ENCODE measurements around the gene MSI2. TPM values are rescaled to one million over a fixed set of nuclear protein-coding genes. Genes with fewer than 3 reads are reported as not detected.
A peak's percentile ranks its signal among the peaks of the same experiment; 100 is the strongest.

MSI2 gene
- polyA plus RNA-seq, 1 of the 3 experiments (the other 2 are of a cell fraction), result 24.1 TPM

DNA sequence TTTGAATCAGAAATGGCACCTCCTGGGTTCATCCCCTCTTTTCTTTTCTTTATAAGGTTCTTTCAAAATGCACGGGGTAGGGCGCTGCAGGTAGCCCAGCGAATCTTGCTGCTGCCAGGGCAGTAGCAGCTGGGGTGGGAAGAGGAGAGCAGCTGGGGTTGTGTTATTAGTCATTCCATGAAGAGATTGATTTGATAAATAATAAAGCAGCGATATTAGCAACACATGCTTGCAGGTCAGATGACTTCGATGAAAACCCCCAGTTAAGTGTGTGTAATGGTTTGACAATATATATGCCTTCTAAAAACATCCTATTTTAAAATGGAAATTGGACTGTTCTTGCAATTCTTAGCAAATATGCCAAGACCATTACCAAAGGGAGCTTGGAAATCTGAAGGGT is 288.1 kb downstream of the MSI2 start:
- Histone ChIP-seq H3K9me2 (no peaks in the 10 kb centered on the region), H4K20me1 (ENCODE audit: insufficient read depth) (no peaks in the 10 kb centered on the region), H3K4me2 (0 out of 2 replicates have a peak overlapping the region, but pooled peaks have one; percentile 8), H3K4me3 (ENCODE audit: low read depth in 2 of 2, low read length in 1 of 2) (no peak overlapping the region), H3K9ac (no peak overlapping the region), H3K27me3 (ENCODE audit: insufficient read depth) (no peaks in the 10 kb centered on the region), H3K4me1 (ENCODE audit: control insufficient read depth in 1 of 2, insufficient read depth in 2 of 2, low read depth in 1 of 2, low read length in 1 of 2) (peaks cover 32 to 90% of the 10 kb centered on the region in 2 experiments), H3K27ac (ENCODE audit: low read depth in 2 of 2, low read length in 1 of 2) (peak overlapping the region; percentile 31 to 100; a peak in 3 of 4 replicates), H3F3A (replicated peaks; ENCODE audit: insufficient read depth) (peaks cover 7% of the 10 kb centered on the region), H3K9me3 (no peaks in the 10 kb centered on the region), H2AFZ (ENCODE audit: low read depth) (no peak overlapping the region), H3K36me3 (replicated peaks in 1 of 2; ENCODE audit: control insufficient read depth in 1 of 2, insufficient read depth in 2 of 2, low read length in 1 of 2) (no peaks in the 10 kb centered on the region), H3K79me2 (ENCODE audit: insufficient read depth) (no peaks in the 10 kb centered on the region)
- peak; percentile 62 for DNase-seq
- WGBS (ENCODE audit: low lambda C conversion rate), result 41% methylated on average over 5 of the region's 5 CpGs
- POLR2A ChIA-PET, result interaction anchor here (0.8 to 6.7 kb wide), 10 partner anchors 10 to 238 kb away, joined by 3 to 51 read pairs (median 8); no protein-coding TSS in a partner anchor
- CTCF ChIA-PET, result interaction anchor here (0.5 to 20.1 kb wide), 13 partner anchors 10 to 427 kb away, joined by 3 to 141 read pairs (median 12); no protein-coding TSS in a partner anchor
- TF ChIP-seq RXRA (IDR thresholded peaks at IDR 0.05; ENCODE audit: borderline replicate concordance, low read depth) (no peak), NRF1 (IDR thresholded peaks at IDR 0.05; ENCODE audit: low read depth, low read length) (no peak), POLR2AphosphoS5 (IDR thresholded peaks at IDR 0.05; ENCODE audit: low read depth, low read length) (no peak), TAF1 (IDR thresholded peaks at IDR 0.05; ENCODE audit: borderline replicate concordance, low read depth, low read length) (no peak), MEF2A (IDR thresholded peaks at IDR 0.05; ENCODE audit: borderline replicate concordance, low read depth) (no peak), RFX5 (IDR thresholded peaks at IDR 0.05; ENCODE audit: low read length) (no peak), SIN3A (IDR thresholded peaks at IDR 0.05; ENCODE audit: borderline replicate concordance, low read depth, low read length) (no peak), CHD2 (IDR thresholded peaks at IDR 0.05; ENCODE audit: low read length, partially characterized antibody) (peak; percentile 71), FOXM1 (IDR thresholded peaks at IDR 0.05; ENCODE audit: low read depth) (0 out of 2 replicates have a peak, but pooled peaks have one; percentile 34), FOXJ3 (CRISPR knock-in tag; IDR thresholded peaks at IDR 0.05) (0 out of 2 replicates have a peak, but pooled peaks have one; percentile 15), FOSL2 (IDR thresholded peaks at IDR 0.05; ENCODE audit: borderline replicate concordance, low read depth) (peak; percentile 20; the same call in 1 of the 2 replicates), GATA2 (CRISPR knock-in tag; IDR thresholded peaks at IDR 0.05) (no peak), EZH2phosphoT487 (IDR thresholded peaks at IDR 0.05; ENCODE audit: borderline replicate concordance, low read depth) (no peak), MXI1 (IDR thresholded peaks at IDR 0.05; ENCODE audit: low read depth, low read length) (peak; percentile 60), YY1 (IDR thresholded peaks at IDR 0.05; ENCODE audit: low read depth) (no peak), JUND (IDR thresholded peaks at IDR 0.05) (peak; percentile 33; the same call in 1 of the 2 replicates), SMC3 (IDR thresholded peaks at IDR 0.05; ENCODE audit: low read depth, low read length) (no peak; the same call in 1 of the 2 replicates), RCOR1 (IDR thresholded peaks at IDR 0.05; ENCODE audit: low read length) (peak; percentile 71), ELF1 (IDR thresholded peaks at IDR 0.05) (no peak), NFIC (IDR thresholded peaks at IDR 0.05; ENCODE audit: borderline replicate concordance) (no peak)
- TF ChIP-seq, protein P1, sequence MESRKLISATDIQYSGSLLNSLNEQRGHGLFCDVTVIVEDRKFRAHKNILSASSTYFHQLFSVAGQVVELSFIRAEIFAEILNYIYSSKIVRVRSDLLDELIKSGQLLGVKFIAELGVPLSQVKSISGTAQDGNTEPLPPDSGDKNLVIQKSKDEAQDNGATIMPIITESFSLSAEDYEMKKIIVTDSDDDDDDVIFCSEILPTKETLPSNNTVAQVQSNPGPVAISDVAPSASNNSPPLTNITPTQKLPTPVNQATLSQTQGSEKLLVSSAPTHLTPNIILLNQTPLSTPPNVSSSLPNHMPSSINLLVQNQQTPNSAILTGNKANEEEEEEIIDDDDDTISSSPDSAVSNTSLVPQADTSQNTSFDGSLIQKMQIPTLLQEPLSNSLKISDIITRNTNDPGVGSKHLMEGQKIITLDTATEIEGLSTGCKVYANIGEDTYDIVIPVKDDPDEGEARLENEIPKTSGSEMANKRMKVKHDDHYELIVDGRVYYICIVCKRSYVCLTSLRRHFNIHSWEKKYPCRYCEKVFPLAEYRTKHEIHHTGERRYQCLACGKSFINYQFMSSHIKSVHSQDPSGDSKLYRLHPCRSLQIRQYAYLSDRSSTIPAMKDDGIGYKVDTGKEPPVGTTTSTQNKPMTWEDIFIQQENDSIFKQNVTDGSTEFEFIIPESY (IDR thresholded peaks at IDR 0.05; ENCODE audit: borderline replicate concordance, low read depth), result no peak
- TF ChIP-seq, protein P2, sequence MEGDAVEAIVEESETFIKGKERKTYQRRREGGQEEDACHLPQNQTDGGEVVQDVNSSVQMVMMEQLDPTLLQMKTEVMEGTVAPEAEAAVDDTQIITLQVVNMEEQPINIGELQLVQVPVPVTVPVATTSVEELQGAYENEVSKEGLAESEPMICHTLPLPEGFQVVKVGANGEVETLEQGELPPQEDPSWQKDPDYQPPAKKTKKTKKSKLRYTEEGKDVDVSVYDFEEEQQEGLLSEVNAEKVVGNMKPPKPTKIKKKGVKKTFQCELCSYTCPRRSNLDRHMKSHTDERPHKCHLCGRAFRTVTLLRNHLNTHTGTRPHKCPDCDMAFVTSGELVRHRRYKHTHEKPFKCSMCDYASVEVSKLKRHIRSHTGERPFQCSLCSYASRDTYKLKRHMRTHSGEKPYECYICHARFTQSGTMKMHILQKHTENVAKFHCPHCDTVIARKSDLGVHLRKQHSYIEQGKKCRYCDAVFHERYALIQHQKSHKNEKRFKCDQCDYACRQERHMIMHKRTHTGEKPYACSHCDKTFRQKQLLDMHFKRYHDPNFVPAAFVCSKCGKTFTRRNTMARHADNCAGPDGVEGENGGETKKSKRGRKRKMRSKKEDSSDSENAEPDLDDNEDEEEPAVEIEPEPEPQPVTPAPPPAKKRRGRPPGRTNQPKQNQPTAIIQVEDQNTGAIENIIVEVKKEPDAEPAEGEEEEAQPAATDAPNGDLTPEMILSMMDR (IDR thresholded peaks at IDR 0.05), result no peak
- TF ChIP-seq, protein P3, sequence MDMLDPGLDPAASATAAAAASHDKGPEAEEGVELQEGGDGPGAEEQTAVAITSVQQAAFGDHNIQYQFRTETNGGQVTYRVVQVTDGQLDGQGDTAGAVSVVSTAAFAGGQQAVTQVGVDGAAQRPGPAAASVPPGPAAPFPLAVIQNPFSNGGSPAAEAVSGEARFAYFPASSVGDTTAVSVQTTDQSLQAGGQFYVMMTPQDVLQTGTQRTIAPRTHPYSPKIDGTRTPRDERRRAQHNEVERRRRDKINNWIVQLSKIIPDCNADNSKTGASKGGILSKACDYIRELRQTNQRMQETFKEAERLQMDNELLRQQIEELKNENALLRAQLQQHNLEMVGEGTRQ (IDR thresholded peaks at IDR 0.05; ENCODE audit: borderline replicate concordance, low read depth, low read length), result no peak
- TF ChIP-seq, protein P4, sequence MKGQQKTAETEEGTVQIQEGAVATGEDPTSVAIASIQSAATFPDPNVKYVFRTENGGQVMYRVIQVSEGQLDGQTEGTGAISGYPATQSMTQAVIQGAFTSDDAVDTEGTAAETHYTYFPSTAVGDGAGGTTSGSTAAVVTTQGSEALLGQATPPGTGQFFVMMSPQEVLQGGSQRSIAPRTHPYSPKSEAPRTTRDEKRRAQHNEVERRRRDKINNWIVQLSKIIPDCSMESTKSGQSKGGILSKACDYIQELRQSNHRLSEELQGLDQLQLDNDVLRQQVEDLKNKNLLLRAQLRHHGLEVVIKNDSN (IDR thresholded peaks at IDR 0.05; ENCODE audit: borderline replicate concordance, low read depth), result 0 out of 2 replicates have a peak, but pooled peaks have one; percentile 7
- TF ChIP-seq, protein P5, sequence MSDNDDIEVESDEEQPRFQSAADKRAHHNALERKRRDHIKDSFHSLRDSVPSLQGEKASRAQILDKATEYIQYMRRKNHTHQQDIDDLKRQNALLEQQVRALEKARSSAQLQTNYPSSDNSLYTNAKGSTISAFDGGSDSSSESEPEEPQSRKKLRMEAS (IDR thresholded peaks at IDR 0.05; ENCODE audit: low read depth), result peak; percentile 37; the same call in 1 of the 2 replicates
- TF ChIP-seq, protein P6, sequence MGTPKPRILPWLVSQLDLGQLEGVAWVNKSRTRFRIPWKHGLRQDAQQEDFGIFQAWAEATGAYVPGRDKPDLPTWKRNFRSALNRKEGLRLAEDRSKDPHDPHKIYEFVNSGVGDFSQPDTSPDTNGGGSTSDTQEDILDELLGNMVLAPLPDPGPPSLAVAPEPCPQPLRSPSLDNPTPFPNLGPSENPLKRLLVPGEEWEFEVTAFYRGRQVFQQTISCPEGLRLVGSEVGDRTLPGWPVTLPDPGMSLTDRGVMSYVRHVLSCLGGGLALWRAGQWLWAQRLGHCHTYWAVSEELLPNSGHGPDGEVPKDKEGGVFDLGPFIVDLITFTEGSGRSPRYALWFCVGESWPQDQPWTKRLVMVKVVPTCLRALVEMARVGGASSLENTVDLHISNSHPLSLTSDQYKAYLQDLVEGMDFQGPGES (IDR thresholded peaks at IDR 0.05; ENCODE audit: low read depth, low read length), result no peak
- TF ChIP-seq, protein P7, sequence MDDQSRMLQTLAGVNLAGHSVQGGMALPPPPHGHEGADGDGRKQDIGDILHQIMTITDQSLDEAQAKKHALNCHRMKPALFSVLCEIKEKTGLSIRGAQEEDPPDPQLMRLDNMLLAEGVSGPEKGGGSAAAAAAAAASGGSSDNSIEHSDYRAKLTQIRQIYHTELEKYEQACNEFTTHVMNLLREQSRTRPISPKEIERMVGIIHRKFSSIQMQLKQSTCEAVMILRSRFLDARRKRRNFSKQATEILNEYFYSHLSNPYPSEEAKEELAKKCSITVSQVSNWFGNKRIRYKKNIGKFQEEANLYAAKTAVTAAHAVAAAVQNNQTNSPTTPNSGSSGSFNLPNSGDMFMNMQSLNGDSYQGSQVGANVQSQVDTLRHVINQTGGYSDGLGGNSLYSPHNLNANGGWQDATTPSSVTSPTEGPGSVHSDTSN (IDR thresholded peaks at IDR 0.05), result peak; percentile 64; the same call in 1 of the 2 replicates
